ENCODE data around the gene SMARCA2.

- no peak; the same call in 1 of the 2 replicates for TF ChIP-seq CTCF (conservative IDR thresholded peaks at IDR 0.05; ENCODE audit: low read depth, low read length)
- TF ChIP-seq EZH2phosphoT487 (IDR thresholded peaks at IDR 0.05; ENCODE audit: borderline replicate concordance, low read length): no peak
Observed at GRCh38 chr9:2230362-2230761, 215.2 kb downstream of the SMARCA2 start.

All from PC-3 (cell line).